ENCODE data around the gene FNTB. TPM values are rescaled to one million over a fixed set of nuclear protein-coding genes. Genes with fewer than 3 reads are reported as not detected.

The FNTB gene
- polyA plus RNA-seq, 1 donor = 26.2 TPM

- H3K4me1 ChIP-seq (ENCODE audit: control insufficient read depth, insufficient read depth, low read length) = no peaks in the 10 kb centered on the region
- DNase-seq = no peak
- H3K27ac ChIP-seq (ENCODE audit: low read length) = no peak overlapping the region
- no CpG with 5 or more reads among the region's 5 CpGs for WGBS (ENCODE audit: insufficient coverage, low lambda C conversion rate)
- peaks cover 55% of the 10 kb centered on the region for H3K36me3 ChIP-seq (ENCODE audit: control insufficient read depth, insufficient read depth, low read length)
- no peak overlapping the region for H3K4me3 ChIP-seq (ENCODE audit: low read length)
- no peaks in the 10 kb centered on the region for H3K9me3 ChIP-seq (ENCODE audit: control insufficient read depth, low read depth, low read length)
- H3K27me3 ChIP-seq (ENCODE audit: control insufficient read depth, insufficient read depth, low read length) = no peaks in the 10 kb centered on the region
These were observed 58.3 kb downstream of the FNTB start for GRCh38 chr14:65045006-65045405.

- H3K36me3 ChIP-seq (ENCODE audit: control insufficient read depth, insufficient read depth, low read length) = peaks cover 54% of the 10 kb centered on the region
- DNase-seq = no peak
- H3K4me1 ChIP-seq (ENCODE audit: control insufficient read depth, insufficient read depth, low read length) = no peaks in the 10 kb centered on the region
- 100% methylated on average over 2 of the region's 4 CpGs for WGBS (ENCODE audit: insufficient coverage, low lambda C conversion rate)
- no peaks in the 10 kb centered on the region for H3K9me3 ChIP-seq (ENCODE audit: control insufficient read depth, low read depth, low read length)
- H3K27ac ChIP-seq (ENCODE audit: low read length) = no peak overlapping the region
- H3K27me3 ChIP-seq (ENCODE audit: control insufficient read depth, insufficient read depth, low read length) = no peaks in the 10 kb centered on the region
- no peak overlapping the region for H3K4me3 ChIP-seq (ENCODE audit: low read length)
These were observed 59.0 kb downstream of the FNTB start for GRCh38 chr14:65045709-65046108.

- Histone ChIP-seq H3K4me3 (ENCODE audit: low read length) (no peak overlapping the region), H3K4me1 (ENCODE audit: control insufficient read depth, insufficient read depth, low read length) (no peaks in the 10 kb centered on the region), H3K27me3 (ENCODE audit: control insufficient read depth, insufficient read depth, low read length) (no peaks in the 10 kb centered on the region), H3K9me3 (ENCODE audit: control insufficient read depth, low read depth, low read length) (no peaks in the 10 kb centered on the region), H3K27ac (ENCODE audit: low read length) (no peak overlapping the region), H3K36me3 (ENCODE audit: control insufficient read depth, insufficient read depth, low read length) (peaks cover 40% of the 10 kb centered on the region)
- WGBS (ENCODE audit: insufficient coverage, low lambda C conversion rate) = 28% methylated on average over 2 of the region's 4 CpGs
- DNase-seq = peak in 1 of 2 donors; percentile 36
These were observed 66.1 kb downstream of the FNTB start for GRCh38 chr14:65052832-65053231.

- peaks cover 37% of the 10 kb centered on the region for H3K36me3 ChIP-seq (ENCODE audit: control insufficient read depth, insufficient read depth, low read length)
- H3K9me3 ChIP-seq (ENCODE audit: control insufficient read depth, low read depth, low read length) = no peaks in the 10 kb centered on the region
- no peak overlapping the region for H3K4me3 ChIP-seq (ENCODE audit: low read length)
- DNase-seq = no peak
- no peaks in the 10 kb centered on the region for H3K27me3 ChIP-seq (ENCODE audit: control insufficient read depth, insufficient read depth, low read length)
- no peak overlapping the region for H3K27ac ChIP-seq (ENCODE audit: low read length)
- no CpG with 5 or more reads among the region's 3 CpGs for WGBS (ENCODE audit: insufficient coverage, low lambda C conversion rate)
- no peaks in the 10 kb centered on the region for H3K4me1 ChIP-seq (ENCODE audit: control insufficient read depth, insufficient read depth, low read length)
These were observed 66.8 kb downstream of the FNTB start for GRCh38 chr14:65053466-65053865.

GRCh38 chr14:65054471-65055085 is 67.9 kb downstream of the FNTB start:
- WGBS (ENCODE audit: insufficient coverage, low lambda C conversion rate) = no CpG with 5 or more reads among the region's 23 CpGs
- H3K27me3 ChIP-seq (ENCODE audit: control insufficient read depth, insufficient read depth, low read length) = no peaks in the 10 kb centered on the region
- no peak for DNase-seq
- H3K36me3 ChIP-seq (ENCODE audit: control insufficient read depth, insufficient read depth, low read length) = peaks cover 35% of the 10 kb centered on the region
- no peak overlapping the region for H3K27ac ChIP-seq (ENCODE audit: low read length)
- H3K4me3 ChIP-seq (ENCODE audit: low read length) = no peak overlapping the region
- no peaks in the 10 kb centered on the region for H3K4me1 ChIP-seq (ENCODE audit: control insufficient read depth, insufficient read depth, low read length)
- H3K9me3 ChIP-seq (ENCODE audit: control insufficient read depth, low read depth, low read length) = no peaks in the 10 kb centered on the region

GRCh38 chr14:65057695-65058094 is 71.0 kb downstream of the FNTB start:
- peaks cover 48% of the 10 kb centered on the region for H3K36me3 ChIP-seq (ENCODE audit: control insufficient read depth, insufficient read depth, low read length)
- no peaks in the 10 kb centered on the region for H3K4me1 ChIP-seq (ENCODE audit: control insufficient read depth, insufficient read depth, low read length)
- no peak overlapping the region for H3K4me3 ChIP-seq (ENCODE audit: low read length)
- H3K27me3 ChIP-seq (ENCODE audit: control insufficient read depth, insufficient read depth, low read length) = no peaks in the 10 kb centered on the region
- DNase-seq = no peak
- no peak overlapping the region for H3K27ac ChIP-seq (ENCODE audit: low read length)
- H3K9me3 ChIP-seq (ENCODE audit: control insufficient read depth, low read depth, low read length) = no peaks in the 10 kb centered on the region

GRCh38 chr14:65062096-65063075 is 75.7 kb downstream of the FNTB start:
- Histone ChIP-seq H3K36me3 (ENCODE audit: control insufficient read depth, insufficient read depth, low read length) (peaks cover 44% of the 10 kb centered on the region), H3K4me1 (ENCODE audit: control insufficient read depth, insufficient read depth, low read length) (no peaks in the 10 kb centered on the region), H3K27me3 (ENCODE audit: control insufficient read depth, insufficient read depth, low read length) (no peaks in the 10 kb centered on the region), H3K4me3 (ENCODE audit: low read length) (no peak overlapping the region), H3K9me3 (ENCODE audit: control insufficient read depth, low read depth, low read length) (no peaks in the 10 kb centered on the region), H3K27ac (ENCODE audit: low read length) (no peak overlapping the region)
- no peak for DNase-seq
- WGBS (ENCODE audit: insufficient coverage, low lambda C conversion rate) = no CpG with 5 or more reads among the region's 16 CpGs

GRCh38 chr14:65065719-65066118 is 79.0 kb downstream of the FNTB start:
- H3K4me1 ChIP-seq (ENCODE audit: control insufficient read depth, insufficient read depth, low read length) = peaks cover 19% of the 10 kb centered on the region
- WGBS (ENCODE audit: insufficient coverage, low lambda C conversion rate) = no CpG with 5 or more reads among the region's 7 CpGs
- H3K9me3 ChIP-seq (ENCODE audit: control insufficient read depth, low read depth, low read length) = no peaks in the 10 kb centered on the region
- no peak overlapping the region for H3K4me3 ChIP-seq (ENCODE audit: low read length)
- peaks cover 58% of the 10 kb centered on the region for H3K36me3 ChIP-seq (ENCODE audit: control insufficient read depth, insufficient read depth, low read length)
- no peaks in the 10 kb centered on the region for H3K27me3 ChIP-seq (ENCODE audit: control insufficient read depth, insufficient read depth, low read length)
- DNase-seq = no peak
- no peak overlapping the region for H3K27ac ChIP-seq (ENCODE audit: low read length)

- no peak for DNase-seq
- Histone ChIP-seq H3K27me3 (ENCODE audit: control insufficient read depth, insufficient read depth, low read length) (no peaks in the 10 kb centered on the region), H3K27ac (ENCODE audit: low read length) (peak overlapping the region; percentile 98), H3K4me1 (ENCODE audit: control insufficient read depth, insufficient read depth, low read length) (peaks cover 60% of the 10 kb centered on the region), H3K36me3 (ENCODE audit: control insufficient read depth, insufficient read depth, low read length) (peaks cover 44% of the 10 kb centered on the region), H3K4me3 (ENCODE audit: low read length) (no peak overlapping the region), H3K9me3 (ENCODE audit: control insufficient read depth, low read depth, low read length) (no peaks in the 10 kb centered on the region)
- no CpG with 5 or more reads among the region's 5 CpGs for WGBS (ENCODE audit: insufficient coverage, low lambda C conversion rate)
These were observed 83.2 kb downstream of the FNTB start for GRCh38 chr14:65069874-65070413.

- H3K36me3 ChIP-seq (ENCODE audit: control insufficient read depth, insufficient read depth, low read length) = peaks cover 44% of the 10 kb centered on the region
- no peaks in the 10 kb centered on the region for H3K27me3 ChIP-seq (ENCODE audit: control insufficient read depth, insufficient read depth, low read length)
- DNase-seq = peak; percentile 87 to 97
- peaks cover 60% of the 10 kb centered on the region for H3K4me1 ChIP-seq (ENCODE audit: control insufficient read depth, insufficient read depth, low read length)
- WGBS (ENCODE audit: insufficient coverage, low lambda C conversion rate) = no CpG with 5 or more reads among the region's 12 CpGs
- peak overlapping the region; percentile 98 for H3K27ac ChIP-seq (ENCODE audit: low read length)
- no peak overlapping the region for H3K4me3 ChIP-seq (ENCODE audit: low read length)
- no peaks in the 10 kb centered on the region for H3K9me3 ChIP-seq (ENCODE audit: control insufficient read depth, low read depth, low read length)
These were observed 83.8 kb downstream of the FNTB start for GRCh38 chr14:65070471-65070976.
